Renal cortex interstitium (tissue), 11 donors: ENCODE measurements around the gene CTIF. TPM values are rescaled to one million over a fixed set of nuclear protein-coding genes. Genes with fewer than 3 reads are reported as not detected.

Experiments used
- DNase-seq, 11 donors: peaks; one replicate each; pipeline ENCODE4 v3.0.0-alpha.2; 2013; ENCODE audit warnings: low read depth in 9 of 11, low spot score in 4 of 11; ENCODE audit errors: extremely low read depth in 1 of 11
- polyA plus RNA-seq, 3 donors: library from polyadenylated mRNA; unstranded; fragments of 120-200 nt; gene quantifications; one replicate each; pipeline ENCODE4 v1.2.1, GENCODE V29; 2013; ENCODE audit not compliant: insufficient read length in 3 of 3

CTIF gene
- polyA plus RNA-seq, 3 donors, result 17.9 to 26.5 (median 22.6) TPM

- no peak for DNase-seq
Observed at GRCh38 chr18:48667276-48668254, 128.7 kb downstream of the CTIF start.

GRCh38 chr18:48668466-48669179 is 129.8 kb downstream of the CTIF start:
- DNase-seq, result no peak

- no peak for DNase-seq
Observed at GRCh38 chr18:48669180-48669675, 130.4 kb downstream of the CTIF start.

GRCh38 chr18:48669991-48670750 is 131.3 kb downstream of the CTIF start:
- no peak for DNase-seq

GRCh38 chr18:48670751-48671560 is 132.1 kb downstream of the CTIF start:
- DNase-seq, result no peak

- DNase-seq, result no peak
Observed at GRCh38 chr18:48671561-48671945, 132.7 kb downstream of the CTIF start.

GRCh38 chr18:48672671-48673340 is 134.0 kb downstream of the CTIF start:
- DNase-seq, result no peak

GRCh38 chr18:48673456-48673852 is 134.6 kb downstream of the CTIF start:
- DNase-seq, result no peak

- no peak for DNase-seq
Observed at GRCh38 chr18:48673853-48674721, 135.3 kb downstream of the CTIF start.

- DNase-seq, result no peak
Observed at GRCh38 chr18:48674758-48675351, 136.0 kb downstream of the CTIF start.

- peak; percentile 63 to 80 (median 75) for DNase-seq
Observed at GRCh38 chr18:48675352-48675761, 136.5 kb downstream of the CTIF start.

GRCh38 chr18:48675912-48676311 is 137.1 kb downstream of the CTIF start:
- DNase-seq, result no peak

GRCh38 chr18:48676346-48676745 is 137.5 kb downstream of the CTIF start:
- DNase-seq, result no peak

- DNase-seq, result peak in 5 of 11 donors; percentile 46 to 75 (median 55)
Observed at GRCh38 chr18:48676756-48677368, 138.0 kb downstream of the CTIF start.

- no peak for DNase-seq
Observed at GRCh38 chr18:48678237-48679115, 139.6 kb downstream of the CTIF start.
